ENCODE results near the gene HDHD2.

Gene HDHD2

GRCh38 chr18:47115205-47115604, 35.1 kb downstream of the HDHD2 start:
- TF ChIP-seq TCF12 (IDR thresholded peaks at IDR 0.05; ENCODE audit: low read depth) (no peak), USF1 (IDR thresholded peaks at IDR 0.05) (no peak), TAF1 (IDR thresholded peaks at IDR 0.05; ENCODE audit: low read depth) (no peak), TEAD4 (IDR thresholded peaks at IDR 0.05) (no peak), CEBPB (IDR thresholded peaks at IDR 0.05) (no peak), REST (IDR thresholded peaks at IDR 0.05; ENCODE audit: low read depth) (no peak), FOXM1 (IDR thresholded peaks at IDR 0.05; ENCODE audit: borderline replicate concordance, low read depth) (no peak), EP300 (IDR thresholded peaks at IDR 0.05; ENCODE audit: borderline replicate concordance) (no peak), CREB1 (IDR thresholded peaks at IDR 0.05; ENCODE audit: low read depth) (no peak), NFIC (IDR thresholded peaks at IDR 0.05) (no peak), RAD21 (IDR thresholded peaks at IDR 0.05; ENCODE audit: low read depth) (no peak), EGR1 (IDR thresholded peaks at IDR 0.05) (no peak), MAX (IDR thresholded peaks at IDR 0.05) (no peak), YY1 (IDR thresholded peaks at IDR 0.05; ENCODE audit: low read depth) (no peak), ZBTB7A (IDR thresholded peaks at IDR 0.05; ENCODE audit: low read depth) (no peak)

- TF ChIP-seq TCF12 (IDR thresholded peaks at IDR 0.05; ENCODE audit: low read depth) (no peak), EP300 (IDR thresholded peaks at IDR 0.05; ENCODE audit: borderline replicate concordance) (no peak), FOXM1 (IDR thresholded peaks at IDR 0.05; ENCODE audit: borderline replicate concordance, low read depth) (no peak), TEAD4 (IDR thresholded peaks at IDR 0.05) (no peak), RAD21 (IDR thresholded peaks at IDR 0.05; ENCODE audit: low read depth) (no peak), EGR1 (IDR thresholded peaks at IDR 0.05) (no peak), ZBTB7A (IDR thresholded peaks at IDR 0.05; ENCODE audit: low read depth) (no peak), CREB1 (IDR thresholded peaks at IDR 0.05; ENCODE audit: low read depth) (no peak), TAF1 (IDR thresholded peaks at IDR 0.05; ENCODE audit: low read depth) (no peak), CEBPB (IDR thresholded peaks at IDR 0.05) (no peak), USF1 (IDR thresholded peaks at IDR 0.05) (no peak), MAX (IDR thresholded peaks at IDR 0.05) (no peak), NFIC (IDR thresholded peaks at IDR 0.05) (no peak), REST (IDR thresholded peaks at IDR 0.05; ENCODE audit: low read depth) (no peak), YY1 (IDR thresholded peaks at IDR 0.05; ENCODE audit: low read depth) (no peak)
Measured at GRCh38 chr18:47113796-47114540, 36.3 kb downstream of the HDHD2 start.

DNA sequence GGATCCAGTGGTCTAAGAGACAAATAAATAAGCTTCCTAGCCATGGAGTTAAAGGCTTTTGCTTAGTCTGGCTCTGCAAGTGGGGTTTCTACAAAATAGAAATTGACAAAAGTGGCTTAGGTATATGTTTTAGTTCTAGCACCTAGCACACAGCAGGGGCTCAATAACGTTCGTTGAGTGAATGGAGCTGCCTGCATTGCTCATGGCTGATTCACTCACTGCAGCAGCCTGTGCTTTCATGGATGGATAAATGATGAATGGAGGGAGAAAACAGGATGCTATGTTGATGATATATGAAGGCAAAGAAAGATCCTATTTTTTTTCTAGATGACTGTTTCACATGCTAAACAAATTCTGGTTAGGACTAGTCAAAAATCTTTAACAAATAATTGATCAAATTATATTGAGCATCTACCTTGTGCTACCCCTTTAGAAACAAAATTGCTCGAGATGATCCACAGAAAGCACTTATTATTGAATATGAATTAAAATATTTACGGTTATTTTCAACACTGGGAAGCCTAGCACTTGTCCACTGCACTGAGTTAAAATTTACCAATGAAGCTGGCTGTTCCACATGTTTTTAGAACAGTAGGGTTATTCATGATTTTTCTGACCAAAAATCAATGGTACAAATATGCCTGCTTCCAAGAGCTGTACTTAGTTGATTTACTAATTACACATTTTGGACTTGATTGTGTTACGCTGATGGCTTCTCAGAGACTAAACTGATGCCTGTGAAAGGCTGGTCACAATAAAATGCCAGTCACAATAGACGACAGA, 39.6 kb downstream of the HDHD2 start:
- no peak for TF ChIP-seq CEBPB (IDR thresholded peaks at IDR 0.05)
- TF ChIP-seq TAF1 (IDR thresholded peaks at IDR 0.05; ENCODE audit: low read depth), result no peak
- no peak for TF ChIP-seq ZBTB7A (IDR thresholded peaks at IDR 0.05; ENCODE audit: low read depth)
- TF ChIP-seq RAD21 (IDR thresholded peaks at IDR 0.05; ENCODE audit: low read depth), result no peak
- TF ChIP-seq CREB1 (IDR thresholded peaks at IDR 0.05; ENCODE audit: low read depth), result no peak
- TF ChIP-seq TCF12 (IDR thresholded peaks at IDR 0.05; ENCODE audit: low read depth), result no peak
- no peak for TF ChIP-seq REST (IDR thresholded peaks at IDR 0.05; ENCODE audit: low read depth)
- no peak for TF ChIP-seq EP300 (IDR thresholded peaks at IDR 0.05; ENCODE audit: borderline replicate concordance)
- no peak for TF ChIP-seq FOXM1 (IDR thresholded peaks at IDR 0.05; ENCODE audit: borderline replicate concordance, low read depth)
- no peak for TF ChIP-seq TEAD4 (IDR thresholded peaks at IDR 0.05)
- no peak for TF ChIP-seq NFIC (IDR thresholded peaks at IDR 0.05)
- TF ChIP-seq YY1 (IDR thresholded peaks at IDR 0.05; ENCODE audit: low read depth), result no peak
- TF ChIP-seq EGR1 (IDR thresholded peaks at IDR 0.05), result no peak
- TF ChIP-seq USF1 (IDR thresholded peaks at IDR 0.05), result no peak
- no peak for TF ChIP-seq MAX (IDR thresholded peaks at IDR 0.05)
